GM13976 (cell line): ENCODE measurements around the gene ARHGAP26.

Experiments
- DNase-seq: peaks from one replicate; pipeline ENCODE4 v3.0.0; 2012; ENCODE audit warnings: low spot score
- in situ Hi-C: fragments of 300-500 bp; cut with MboI; formaldehyde crosslinking; loops from one replicate; pipeline ENCODE4 v1.12.0; 2022; ENCODE audit warnings: low sequenced_read_pairs, mixed read lengths, inconsistent platforms; ENCODE audit not compliant: unreplicated experiment
- TF ChIP-seq, protein P1 (sequence below): IDR thresholded peaks from 2 replicates; pipeline ENCODE4 v1.5.1; 2012; ENCODE audit warnings: borderline replicate concordance, mild to moderate bottlenecking; ENCODE audit not compliant: insufficient read depth; ENCODE audit errors: extremely low read depth, missing control alignments, control extremely low read depth

ARHGAP26 gene

DNA sequence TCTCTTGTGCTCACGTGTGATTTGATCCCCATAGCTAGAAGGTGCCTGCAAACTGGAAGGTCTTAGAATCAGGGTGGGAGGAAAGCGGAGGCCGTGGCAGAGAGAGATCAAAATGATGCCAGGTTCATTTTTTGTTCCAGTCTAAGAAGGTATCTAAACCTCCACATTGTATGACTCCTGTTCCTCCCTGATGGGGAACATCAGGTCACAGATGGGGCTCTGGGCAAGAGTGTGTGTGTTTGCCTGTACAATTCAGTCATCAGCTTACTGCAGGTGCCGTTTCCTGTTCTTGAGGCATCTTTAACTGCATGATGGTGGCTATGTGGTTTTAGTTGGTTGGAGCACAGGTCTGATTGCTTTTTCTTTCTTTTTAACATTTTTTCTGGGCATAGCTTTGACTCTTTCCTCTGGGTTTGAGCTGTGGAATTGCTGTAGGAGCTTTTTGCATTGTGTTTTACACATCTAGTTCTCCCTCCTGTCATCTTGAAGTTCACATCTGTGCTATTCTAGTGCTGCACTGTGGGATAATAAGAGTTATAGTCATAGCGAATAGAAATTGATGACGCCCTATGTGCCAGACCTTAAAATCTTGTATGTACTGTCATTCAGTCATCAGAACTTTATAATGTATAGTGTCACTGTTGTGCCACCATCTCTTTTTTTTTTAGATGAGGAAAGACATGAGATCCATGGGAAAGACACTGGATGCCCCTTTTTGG, 30.8 kb downstream of the ARHGAP26 start:
- no peak for DNase-seq
- in situ Hi-C loops: no loop called here
- TF ChIP-seq, protein P1, sequence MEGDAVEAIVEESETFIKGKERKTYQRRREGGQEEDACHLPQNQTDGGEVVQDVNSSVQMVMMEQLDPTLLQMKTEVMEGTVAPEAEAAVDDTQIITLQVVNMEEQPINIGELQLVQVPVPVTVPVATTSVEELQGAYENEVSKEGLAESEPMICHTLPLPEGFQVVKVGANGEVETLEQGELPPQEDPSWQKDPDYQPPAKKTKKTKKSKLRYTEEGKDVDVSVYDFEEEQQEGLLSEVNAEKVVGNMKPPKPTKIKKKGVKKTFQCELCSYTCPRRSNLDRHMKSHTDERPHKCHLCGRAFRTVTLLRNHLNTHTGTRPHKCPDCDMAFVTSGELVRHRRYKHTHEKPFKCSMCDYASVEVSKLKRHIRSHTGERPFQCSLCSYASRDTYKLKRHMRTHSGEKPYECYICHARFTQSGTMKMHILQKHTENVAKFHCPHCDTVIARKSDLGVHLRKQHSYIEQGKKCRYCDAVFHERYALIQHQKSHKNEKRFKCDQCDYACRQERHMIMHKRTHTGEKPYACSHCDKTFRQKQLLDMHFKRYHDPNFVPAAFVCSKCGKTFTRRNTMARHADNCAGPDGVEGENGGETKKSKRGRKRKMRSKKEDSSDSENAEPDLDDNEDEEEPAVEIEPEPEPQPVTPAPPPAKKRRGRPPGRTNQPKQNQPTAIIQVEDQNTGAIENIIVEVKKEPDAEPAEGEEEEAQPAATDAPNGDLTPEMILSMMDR: no peak

DNA sequence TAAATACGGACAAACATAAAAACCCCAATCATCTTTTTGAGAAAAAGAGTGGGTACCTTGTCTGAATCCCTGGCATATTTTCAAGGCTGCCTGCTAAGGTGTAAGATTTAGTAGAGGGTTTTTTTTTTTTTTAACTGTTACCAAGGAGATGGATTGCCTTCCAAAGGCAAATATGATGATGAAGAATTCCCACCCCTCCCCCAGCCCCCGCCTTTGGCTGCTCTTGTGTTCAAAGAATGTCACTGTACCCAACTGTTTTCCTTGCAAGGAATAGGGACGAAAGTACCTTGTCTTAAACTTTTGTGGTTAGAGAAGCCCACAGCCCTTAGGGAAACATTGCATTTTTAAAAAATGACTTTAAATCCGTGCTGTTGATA, 31.3 kb downstream of the ARHGAP26 start:
- in situ Hi-C loops: no loop called here
- TF ChIP-seq, protein P1: no peak
- DNase-seq: no peak

DNA sequence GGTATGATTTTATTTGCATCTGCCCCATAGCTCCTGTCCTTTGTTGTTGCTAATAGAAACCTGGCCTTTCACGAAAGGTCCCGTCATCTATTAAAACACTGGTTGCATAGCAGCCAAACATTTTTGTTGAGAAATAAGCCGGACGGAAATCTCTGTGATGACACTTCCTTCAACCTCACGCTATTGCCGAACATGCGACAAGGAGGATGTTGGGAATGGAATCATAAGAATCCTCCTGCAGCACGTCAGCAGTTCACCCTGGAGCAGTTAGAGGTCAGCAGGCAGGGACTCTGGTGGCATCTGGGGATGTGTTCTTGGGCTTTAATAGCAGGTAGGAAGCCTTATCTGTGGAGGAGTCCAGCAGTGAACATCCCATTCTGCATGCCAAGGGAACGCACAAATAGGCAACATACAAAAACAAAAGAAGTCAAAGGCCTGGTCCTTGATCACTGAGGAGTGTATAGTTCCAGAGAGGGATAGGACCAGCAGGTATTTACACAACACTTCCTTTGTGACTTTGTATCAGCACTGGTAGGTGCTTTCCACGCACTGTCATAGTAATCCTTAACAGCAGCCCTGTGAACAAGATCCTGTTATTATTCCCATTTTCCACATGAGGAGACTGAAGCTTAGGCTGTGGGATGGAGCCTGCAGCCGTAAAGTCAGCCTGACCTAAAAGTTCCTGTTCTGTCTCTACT, 33.4 kb downstream of the ARHGAP26 start:
- in situ Hi-C loops: no loop called here
- TF ChIP-seq, protein P1: no peak
- DNase-seq: no peak

DNA sequence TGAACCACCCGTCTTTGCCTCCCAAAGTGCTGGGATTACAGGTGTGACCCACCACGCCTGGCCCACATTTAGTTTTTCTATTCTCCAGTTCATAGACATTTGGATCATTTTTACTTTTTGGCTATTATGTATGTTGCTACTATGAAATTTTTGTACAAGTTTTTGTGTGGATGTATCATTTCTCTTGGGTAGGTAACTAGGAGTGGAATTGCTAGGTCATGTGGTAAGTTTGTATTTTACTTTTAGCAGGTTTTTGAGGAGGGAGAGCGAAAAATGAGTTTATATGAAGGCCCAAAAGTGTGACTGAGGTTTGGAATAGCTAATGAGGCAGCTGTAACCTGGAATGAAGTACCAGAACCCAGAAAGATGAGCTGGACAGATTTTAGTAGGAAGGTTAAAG, 35.2 kb downstream of the ARHGAP26 start:
- DNase-seq: no peak
- TF ChIP-seq, protein P1: no peak
- in situ Hi-C loops: no loop called here

DNA sequence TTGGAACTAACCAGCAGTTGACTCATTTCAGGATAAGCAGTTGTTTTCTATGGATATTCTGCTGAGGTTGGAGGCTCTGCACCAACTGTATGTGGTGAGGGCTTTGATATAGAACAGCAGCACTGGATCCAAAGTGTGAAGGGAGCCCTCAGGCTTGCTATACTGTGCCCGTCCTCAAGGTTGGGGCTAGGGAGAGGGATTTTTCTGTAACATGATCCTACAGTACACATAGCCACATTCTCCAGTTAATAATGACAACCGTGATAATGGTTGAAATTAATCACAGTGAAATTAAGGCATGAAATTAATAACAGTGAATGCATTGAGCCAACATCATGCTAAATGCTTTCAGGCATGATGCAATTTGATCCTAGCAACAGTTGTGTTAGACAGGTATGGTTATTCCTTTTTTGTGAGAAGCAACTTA, 36.7 kb downstream of the ARHGAP26 start:
- in situ Hi-C loops: no loop called here
- TF ChIP-seq, protein P1: no peak
- no peak for DNase-seq

DNA sequence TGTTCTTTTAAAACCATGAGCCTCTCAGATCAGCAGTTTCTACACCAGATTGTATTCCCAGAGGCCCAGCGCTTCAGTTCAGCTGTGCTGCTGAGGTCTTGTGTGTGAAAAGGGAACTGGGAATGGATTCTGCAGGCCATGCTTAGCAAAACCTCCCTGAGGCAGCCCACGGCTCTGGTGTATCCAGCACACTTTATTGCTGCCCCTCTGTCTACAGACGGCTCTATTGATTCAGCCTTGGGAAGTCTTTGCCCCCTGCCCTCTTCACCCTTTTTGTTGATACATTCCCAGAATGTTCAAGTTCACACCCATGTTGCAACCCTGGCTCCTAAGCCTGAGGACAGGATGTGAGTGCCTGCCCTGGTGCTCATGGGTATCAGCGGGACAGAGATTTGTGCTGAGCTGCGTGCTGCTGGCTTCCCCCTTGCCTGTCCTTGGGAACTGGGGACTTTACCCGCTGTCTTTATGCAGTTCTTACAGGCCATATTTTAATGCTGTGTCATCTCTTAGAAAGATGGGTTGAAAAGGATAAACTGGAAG, 37.3 kb downstream of the ARHGAP26 start:
- in situ Hi-C loops: no loop called here

More for the DNA sequence above, 37.3 kb downstream of the ARHGAP26 start:
- no peak for DNase-seq
- TF ChIP-seq, protein P1: no peak
